Right atrium auricular region (tissue), 2 donors: ENCODE results near the gene CTAG1B. TPM values are rescaled to one million over a fixed set of nuclear protein-coding genes. Genes with fewer than 3 reads are reported as not detected.

Experiments used
- DNase-seq: peaks from one replicate; pipeline ENCODE4 v3.0.0-alpha.2; 2019; ENCODE audit warnings: low spot score
- H3K27ac ChIP-seq, 2 donors: fragments of 200-600 bp; sonication (generic); 1 replicate in 1 of 2; 2 replicates in 1 of 2; pipeline ENCODE4 v1.5.1; 2016 to 2019
- H3K27me3 ChIP-seq, 2 donors: fragments of 200-600 bp; sonication (generic); one replicate each; pipeline versions ENCODE4 v1.5.1 to v1.6.0; 2017 to 2019
- H3K36me3 ChIP-seq: fragments of 200-600 bp; sonication (generic); one replicate; pipeline ENCODE4 v1.5.1; 2016
- H3K4me1 ChIP-seq, 2 donors: fragments of 200-600 bp; sonication (generic); one replicate each; pipeline versions ENCODE4 v1.5.1 to v1.6.0; 2017 to 2019
- H3K4me3 ChIP-seq, 2 donors: fragments of 200-600 bp; sonication (generic); 1 replicate in 1 of 2; 2 replicates in 1 of 2; pipeline ENCODE4 v1.5.1; 2017 to 2019; ENCODE audit warnings: mild to moderate bottlenecking in 1 of 2, moderate library complexity in 1 of 2
- H3K9me3 ChIP-seq, 2 donors: fragments of 200-600 bp; sonication (generic); one replicate each; pipeline ENCODE4 v1.5.1; 2019
- CTCF ChIP-seq, 2 donors: fragments of 200-600 bp; sonication (generic); IDR thresholded peaks; one replicate each; pipeline ENCODE4 v1.5.1; 2019; ENCODE audit warnings: antibody characterized with exemption in 2 of 2
- total RNA-seq, 2 donors: library from RNA; depleted of rRNA; stranded (reverse); fragments of >200 nt; gene quantifications; one replicate each; pipeline ENCODE4 v1.1.0, GENCODE V29; 2016

CTAG1B gene
- total RNA-seq, 2 donors from 2014 or later: not detected

- no peaks in the 10 kb centered on the region for H3K9me3 ChIP-seq
- no peak overlapping the region for H3K27ac ChIP-seq
- no peak overlapping the region for H3K4me3 ChIP-seq
- no peak for TF ChIP-seq CTCF (IDR thresholded peaks at IDR 0.05)
- H3K27me3 ChIP-seq: no peaks in the 10 kb centered on the region
- no peaks in the 10 kb centered on the region for H3K36me3 ChIP-seq
- DNase-seq: no peak
- H3K4me1 ChIP-seq: no peaks in the 10 kb centered on the region
Measured at GRCh38 chrX:154598656-154599055, 20.4 kb downstream of the CTAG1B start.

GRCh38 chrX:154597221-154597620, 21.9 kb downstream of the CTAG1B start:
- Histone ChIP-seq H3K36me3 (no peaks in the 10 kb centered on the region), H3K27ac (no peak overlapping the region), H3K27me3 (no peaks in the 10 kb centered on the region), H3K9me3 (no peaks in the 10 kb centered on the region), H3K4me1 (no peaks in the 10 kb centered on the region), H3K4me3 (no peak overlapping the region)
- no peak for DNase-seq
- TF ChIP-seq CTCF (IDR thresholded peaks at IDR 0.05): no peak

GRCh38 chrX:154596290-154596929, 22.7 kb downstream of the CTAG1B start:
- Histone ChIP-seq H3K27me3 (no peaks in the 10 kb centered on the region), H3K36me3 (no peaks in the 10 kb centered on the region), H3K27ac (no peak overlapping the region), H3K4me3 (no peak overlapping the region), H3K4me1 (no peaks in the 10 kb centered on the region), H3K9me3 (no peaks in the 10 kb centered on the region)
- no peak for DNase-seq
- TF ChIP-seq CTCF (IDR thresholded peaks at IDR 0.05): no peak

- H3K9me3 ChIP-seq: no peaks in the 10 kb centered on the region
- H3K36me3 ChIP-seq: no peaks in the 10 kb centered on the region
- no peaks in the 10 kb centered on the region for H3K27me3 ChIP-seq
- H3K27ac ChIP-seq: no peak overlapping the region
- no peak overlapping the region for H3K4me3 ChIP-seq
- no peak for TF ChIP-seq CTCF (IDR thresholded peaks at IDR 0.05)
- DNase-seq: no peak
- H3K4me1 ChIP-seq: no peaks in the 10 kb centered on the region
Measured at GRCh38 chrX:154595559-154596249, 23.4 kb downstream of the CTAG1B start.

- Histone ChIP-seq H3K4me3 (no peak overlapping the region), H3K27me3 (no peaks in the 10 kb centered on the region), H3K27ac (no peak overlapping the region), H3K36me3 (no peaks in the 10 kb centered on the region), H3K4me1 (no peaks in the 10 kb centered on the region), H3K9me3 (no peaks in the 10 kb centered on the region)
- no peak for TF ChIP-seq CTCF (IDR thresholded peaks at IDR 0.05)
- no peak for DNase-seq
Measured at GRCh38 chrX:154594491-154594890, 24.6 kb downstream of the CTAG1B start.
